NB4 (cell line): ENCODE results near the gene KMT2B.

Experiments
- TF ChIP-seq, protein P1 (sequence below): IDR thresholded peaks from 2 replicates; pipeline ENCODE4 v1.6.1; 2011; ENCODE audit warnings: low read depth, low read length
- TF ChIP-seq, protein P2 (sequence below): IDR thresholded peaks from one replicate; pipeline ENCODE4 v1.5.1; 2012; ENCODE audit warnings: low read depth, low read length

DNA sequence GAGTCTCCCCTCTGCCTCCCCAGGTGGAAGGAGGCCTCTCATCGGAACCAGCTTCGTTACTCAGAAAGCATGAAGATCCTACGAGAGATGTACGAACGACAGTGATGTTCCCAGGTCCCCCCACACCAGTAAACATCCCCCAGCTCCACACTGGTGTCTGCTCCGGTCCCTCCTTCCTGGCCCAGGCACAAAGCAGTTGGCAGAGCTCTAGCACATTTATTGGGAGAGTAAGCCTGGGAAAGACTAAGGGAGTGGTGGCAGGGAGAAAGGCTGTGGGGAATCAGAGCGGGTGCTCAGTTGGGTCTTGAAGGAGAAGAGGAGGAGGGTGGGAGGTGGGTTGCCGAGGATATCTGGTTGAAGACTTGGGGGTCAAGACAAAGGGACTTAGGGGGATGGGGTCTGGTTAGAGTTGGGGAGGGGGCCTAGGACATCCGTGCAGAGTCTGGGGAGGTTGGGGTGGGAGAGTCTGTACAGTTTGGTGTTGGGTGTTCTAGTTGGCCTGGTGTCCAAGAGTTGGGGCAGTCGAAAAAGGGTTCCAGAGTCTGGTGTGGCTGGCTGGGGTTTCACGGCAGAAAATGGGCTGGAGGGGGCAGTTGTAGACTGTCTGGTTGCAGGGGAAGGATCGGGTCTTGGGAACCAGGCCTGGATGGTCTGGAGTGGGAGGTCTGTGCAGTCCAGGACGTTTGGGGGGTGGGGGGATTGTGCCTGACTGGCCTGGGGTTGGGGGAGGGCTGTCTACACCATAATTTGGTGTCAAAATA is 36.7 kb downstream of the KMT2B start:
- TF ChIP-seq, protein P1, sequence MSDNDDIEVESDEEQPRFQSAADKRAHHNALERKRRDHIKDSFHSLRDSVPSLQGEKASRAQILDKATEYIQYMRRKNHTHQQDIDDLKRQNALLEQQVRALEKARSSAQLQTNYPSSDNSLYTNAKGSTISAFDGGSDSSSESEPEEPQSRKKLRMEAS: no peak
- TF ChIP-seq, protein P2, sequence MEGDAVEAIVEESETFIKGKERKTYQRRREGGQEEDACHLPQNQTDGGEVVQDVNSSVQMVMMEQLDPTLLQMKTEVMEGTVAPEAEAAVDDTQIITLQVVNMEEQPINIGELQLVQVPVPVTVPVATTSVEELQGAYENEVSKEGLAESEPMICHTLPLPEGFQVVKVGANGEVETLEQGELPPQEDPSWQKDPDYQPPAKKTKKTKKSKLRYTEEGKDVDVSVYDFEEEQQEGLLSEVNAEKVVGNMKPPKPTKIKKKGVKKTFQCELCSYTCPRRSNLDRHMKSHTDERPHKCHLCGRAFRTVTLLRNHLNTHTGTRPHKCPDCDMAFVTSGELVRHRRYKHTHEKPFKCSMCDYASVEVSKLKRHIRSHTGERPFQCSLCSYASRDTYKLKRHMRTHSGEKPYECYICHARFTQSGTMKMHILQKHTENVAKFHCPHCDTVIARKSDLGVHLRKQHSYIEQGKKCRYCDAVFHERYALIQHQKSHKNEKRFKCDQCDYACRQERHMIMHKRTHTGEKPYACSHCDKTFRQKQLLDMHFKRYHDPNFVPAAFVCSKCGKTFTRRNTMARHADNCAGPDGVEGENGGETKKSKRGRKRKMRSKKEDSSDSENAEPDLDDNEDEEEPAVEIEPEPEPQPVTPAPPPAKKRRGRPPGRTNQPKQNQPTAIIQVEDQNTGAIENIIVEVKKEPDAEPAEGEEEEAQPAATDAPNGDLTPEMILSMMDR: no peak
